A549 (cell line): ENCODE data around the gene CPS1. TPM values are rescaled to one million over a fixed set of nuclear protein-coding genes. Genes with fewer than 3 reads are reported as not detected.

ENCODE experiments used
- ATAC-seq, 2 experiments: fragments of 200-7000 bp in 1 of 2; fragments of >200 bp in 1 of 2; cut with Nextera tagmentation in 1 of 2; cut with Tn5 transposase in 1 of 2; 3 replicates each; pipeline versions ENCODE4 v1.8.0 to v1.9.1; 2018 to 2020; ENCODE audit warnings: mild to moderate bottlenecking in 1 of 2, moderate library complexity in 1 of 2
- CTCF ChIA-PET: fragments of 300-600 bp; sonication (Branson Sonifier 250); formaldehyde crosslinking; extraction: SDS; loops from one replicate; lab custom pipeline; 2021; ENCODE audit warnings: antibody characterized with exemption, inconsistent platforms; lab: Yijun Ruan, JAX
- POLR2A ChIA-PET: fragments of 350-600 bp; formaldehyde crosslinking; extraction: SDS; loops from one replicate; lab custom pipeline; 2021; ENCODE audit warnings: antibody characterized with exemption, inconsistent platforms; lab: Yijun Ruan, JAX
- DNase-seq, 2 experiments: peaks; one replicate each; pipeline versions ENCODE4 v3.0.0 to v3.0.0-alpha.2; 2011 to 2016; ENCODE audit warnings: low read depth in 1 of 2, low spot score in 1 of 2
- FAIRE-seq: peaks from 2 replicates; lab custom pipeline; 2011; peaks lifted over from hg19 to GRCh38; lab: Jason Lieb, UNC
- H3K27ac ChIP-seq, 2 experiments: fragments of >200 bp; sonication (Bioruptor Twin); formaldehyde crosslinking; 3 replicates each; pipeline ENCODE4 v1.5.1; 2016 to 2017
- H3K4me1 ChIP-seq: fragments of >200 bp; sonication (Bioruptor Twin); formaldehyde crosslinking; 3 replicates; pipeline ENCODE4 v1.6.1; 2016
- H3K4me2 ChIP-seq: fragments of >200 bp; sonication (Bioruptor Twin); formaldehyde crosslinking; 3 replicates; pipeline ENCODE4 v1.6.1; 2016
- H3K4me3 ChIP-seq: fragments of >200 bp; sonication (Bioruptor Twin); formaldehyde crosslinking; 3 replicates; pipeline ENCODE4 v1.5.1; 2016
- H3K9me3 ChIP-seq: fragments of >200 bp; sonication (Bioruptor Twin); formaldehyde crosslinking; 3 replicates; pipeline ENCODE4 v1.6.1; 2016
- ATOH8 ChIP-seq: fragments of 250-450 bp; sonication (Bioruptor Pico); IDR thresholded peaks from 2 replicates; pipeline ENCODE4 v1.5.0; 2020; ENCODE audit warnings: low read depth, mild to moderate bottlenecking, moderate library complexity
- BHLHE40 ChIP-seq: IDR thresholded peaks from 2 replicates; pipeline ENCODE4 v1.6.1; 2012; ENCODE audit warnings: low read depth, low read length, inconsistent platforms
- CBX8 ChIP-seq: fragments of 200-600 bp; sonication (generic); IDR thresholded peaks from 2 replicates; pipeline ENCODE4 v1.6.1; 2016
- CHD4 ChIP-seq: fragments of 200-600 bp; sonication (generic); IDR thresholded peaks from 2 replicates; pipeline ENCODE4 v1.6.1; 2016; ENCODE audit warnings: antibody characterized with exemption, mild to moderate bottlenecking, borderline replicate concordance
- CTCF ChIP-seq: fragments of >200 bp; sonication (Bioruptor Twin); formaldehyde crosslinking; IDR thresholded peaks from 3 replicates; pipeline ENCODE4 v1.5.1; 2016
- E2F6 ChIP-seq: IDR thresholded peaks from 2 replicates; pipeline ENCODE4 v1.6.1; 2012; ENCODE audit warnings: low read depth, borderline replicate concordance
- EHMT2 ChIP-seq: fragments of 200-600 bp; sonication (generic); IDR thresholded peaks from 2 replicates; pipeline ENCODE4 v1.6.1; 2016; ENCODE audit warnings: antibody characterized with exemption, low read depth, mild to moderate bottlenecking, moderate library complexity
- EP300 ChIP-seq, 2 experiments: fragments of >200 bp; sonication (Bioruptor Twin); formaldehyde crosslinking; IDR thresholded peaks; 2 replicates in 1 of 2; 3 replicates in 1 of 2; pipeline ENCODE4 v1.6.1; 2016 to 2017
- ESRRA ChIP-seq: fragments of 150-350 bp; IDR thresholded peaks from 2 replicates; pipeline ENCODE4 v1.6.1; 2014; ENCODE audit warnings: mild to moderate bottlenecking, low read length, borderline replicate concordance
- FOSB ChIP-seq: fragments of 250-450 bp; sonication (Bioruptor Pico); IDR thresholded peaks from 2 replicates; pipeline ENCODE4 v1.5.0; 2020; ENCODE audit warnings: mild to moderate bottlenecking, moderate library complexity
- FOSL2 ChIP-seq, 2 experiments: fragments of 450-650 bp in 1 of 2; fragments of >200 bp in 1 of 2; sonication (Bioruptor Twin) in 1 of 2; formaldehyde crosslinking; IDR thresholded peaks; 2 replicates each; pipeline versions ENCODE4 v1.5.0 to v1.6.1; 2016 to 2020; ENCODE audit warnings: mild to moderate bottlenecking in 1 of 2, moderate library complexity in 1 of 2
- FOXS1 ChIP-seq: fragments of 250-450 bp; sonication (Bioruptor Pico); IDR thresholded peaks from 2 replicates; pipeline ENCODE4 v1.5.0; 2020; ENCODE audit warnings: mild to moderate bottlenecking, moderate library complexity
- HMGXB4 ChIP-seq: fragments of 250-450 bp; sonication (Bioruptor Pico); IDR thresholded peaks from 2 replicates; pipeline ENCODE4 v1.5.0; 2021; ENCODE audit warnings: mild to moderate bottlenecking, moderate library complexity, borderline replicate concordance
- HOXA7 ChIP-seq: fragments of 250-450 bp; sonication (Bioruptor Pico); IDR thresholded peaks from 2 replicates; pipeline ENCODE4 v1.5.0; 2020; ENCODE audit warnings: mild to moderate bottlenecking, moderate library complexity
- NR3C1 ChIP-seq: fragments of >200 bp; sonication (Bioruptor Twin); formaldehyde crosslinking; IDR thresholded peaks from 3 replicates; pipeline ENCODE4 v1.6.1; 2017
- PBX3 ChIP-seq: IDR thresholded peaks from 2 replicates; pipeline ENCODE4 v1.6.1; 2012
- PHF8 ChIP-seq: fragments of 200-600 bp; sonication (generic); IDR thresholded peaks from 2 replicates; pipeline ENCODE4 v1.6.1; 2016; ENCODE audit warnings: low read depth, mild to moderate bottlenecking, antibody characterized with exemption, moderate library complexity, borderline replicate concordance
- RCOR1 ChIP-seq: fragments of 150-350 bp; IDR thresholded peaks from 2 replicates; pipeline ENCODE4 v1.6.1; 2014; ENCODE audit warnings: antibody characterized with exemption, low read length, low read depth
- RFX5 ChIP-seq: fragments of 450-650 bp; IDR thresholded peaks from 2 replicates; pipeline ENCODE4 v1.7.1; 2014; ENCODE audit warnings: antibody characterized with exemption, mild to moderate bottlenecking, moderate library complexity
- SMC3 ChIP-seq: fragments of >200 bp; sonication (Bioruptor Twin); formaldehyde crosslinking; IDR thresholded peaks from 3 replicates; pipeline ENCODE4 v1.6.1; 2018; ENCODE audit warnings: inconsistent platforms
- ZNF302 ChIP-seq: fragments of 250-450 bp; sonication (Bioruptor Pico); IDR thresholded peaks from 2 replicates; pipeline ENCODE4 v1.9.0; 2021; ENCODE audit warnings: inconsistent platforms, mild to moderate bottlenecking, moderate library complexity
- ZSCAN20 ChIP-seq: fragments of 250-450 bp; sonication (Bioruptor Pico); IDR thresholded peaks from 2 replicates; pipeline ENCODE4 v1.8.0; 2022; ENCODE audit warnings: mild to moderate bottlenecking, moderate library complexity
- WGBS: methylation state at CpG from one replicate; pipeline ENCODE4 v1.1.6; 2017; ENCODE audit errors: missing lambda C conversion rate; 5-methylcytosine and 5-hydroxymethylcytosine counted together
- polyA plus RNA-seq, 4 experiments: library from polyadenylated mRNA; depleted of rRNA in 3 of 4; stranded (reverse); fragments of >200 nt; fragmentation: RNase III in 1 of 4; extraction: RNeasy Plus Mini Kit Qiagen cat#74134 plus additional on column Dnase treatment in 1 of 4; gene quantifications; 2 replicates in 3 of 4; 3 replicates in 1 of 4; pipeline ENCODE4 v1.2.3, GENCODE V29; 2011 to 2017
- TF ChIP-seq, protein P1 (sequence below): fragments of 150-350 bp; IDR thresholded peaks from 2 replicates; pipeline ENCODE4 v1.6.1; 2014; ENCODE audit warnings: low read depth, mild to moderate bottlenecking, low read length
- TF ChIP-seq, protein P2 (sequence below): IDR thresholded peaks from 2 replicates; pipeline ENCODE4 v1.6.1; 2012
- TF ChIP-seq, protein P3 (sequence below): fragments of >200 bp; sonication (Bioruptor Twin); formaldehyde crosslinking; IDR thresholded peaks from 2 replicates; pipeline ENCODE4 v1.6.1; 2016

The CPS1 gene
- polyA plus RNA-seq, 2 of the 4 experiments (the other 2 are of a cell fraction): 16.1 to 61.3 TPM

- ATAC-seq: no peak
- TF ChIP-seq ATOH8 (CRISPR knock-in tag) (no peak), EP300 (IDR thresholded peaks at IDR 0.05) (no peak), ESRRA (no peak), CBX8 (no peak), HOXA7 (CRISPR knock-in tag) (no peak), FOSB (CRISPR knock-in tag) (no peak), ZSCAN20 (CRISPR knock-in tag) (no peak)
- TF ChIP-seq, protein P1, sequence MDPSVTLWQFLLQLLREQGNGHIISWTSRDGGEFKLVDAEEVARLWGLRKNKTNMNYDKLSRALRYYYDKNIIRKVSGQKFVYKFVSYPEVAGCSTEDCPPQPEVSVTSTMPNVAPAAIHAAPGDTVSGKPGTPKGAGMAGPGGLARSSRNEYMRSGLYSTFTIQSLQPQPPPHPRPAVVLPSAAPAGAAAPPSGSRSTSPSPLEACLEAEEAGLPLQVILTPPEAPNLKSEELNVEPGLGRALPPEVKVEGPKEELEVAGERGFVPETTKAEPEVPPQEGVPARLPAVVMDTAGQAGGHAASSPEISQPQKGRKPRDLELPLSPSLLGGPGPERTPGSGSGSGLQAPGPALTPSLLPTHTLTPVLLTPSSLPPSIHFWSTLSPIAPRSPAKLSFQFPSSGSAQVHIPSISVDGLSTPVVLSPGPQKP: no peak
- TF ChIP-seq, protein P2, sequence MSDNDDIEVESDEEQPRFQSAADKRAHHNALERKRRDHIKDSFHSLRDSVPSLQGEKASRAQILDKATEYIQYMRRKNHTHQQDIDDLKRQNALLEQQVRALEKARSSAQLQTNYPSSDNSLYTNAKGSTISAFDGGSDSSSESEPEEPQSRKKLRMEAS: no peak
- Histone ChIP-seq H3K27ac (no peak overlapping the region), H3K4me2 (no peak overlapping the region), H3K4me1 (no peaks in the 10 kb centered on the region), H3K9me3 (no peaks in the 10 kb centered on the region), H3K4me3 (no peak overlapping the region)
- ChIA-PET CTCF (interaction anchor here (1.7 kb wide), 1 partner anchor 27 kb away, joined by 3 read pairs; no protein-coding TSS in a partner anchor), POLR2A (no interaction called here)
- WGBS: 26% methylated on average over 5 of the region's 5 CpGs
- DNase-seq: no peak
- no peak for FAIRE-seq
Observed at GRCh38 chr2:210715560-210716082, 159.2 kb downstream of the CPS1 start.

DNA sequence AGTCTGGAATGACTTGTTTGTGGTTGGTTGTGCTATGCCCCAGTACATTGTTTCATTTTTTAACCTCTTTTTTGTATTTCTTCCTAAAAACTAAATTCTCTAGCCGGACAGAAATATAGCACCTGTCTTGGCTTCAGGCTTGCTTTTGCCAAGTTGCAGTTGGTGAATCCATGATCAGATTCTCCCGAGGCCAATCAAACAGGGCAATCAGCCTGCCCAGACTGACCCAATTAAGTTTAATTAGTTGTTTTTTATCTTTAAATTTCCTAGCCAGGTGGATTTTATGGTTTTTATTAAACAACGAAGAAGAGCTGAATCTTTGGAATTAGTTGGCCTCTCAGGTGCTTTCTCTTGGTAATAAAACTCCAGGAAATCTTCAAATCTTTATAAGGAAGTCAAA, 162.1 kb downstream of the CPS1 start:
- ChIA-PET POLR2A (no interaction called here), CTCF (no interaction called here)
- no peaks in the 10 kb centered on the region for H3K9me3 ChIP-seq
- no peaks in the 10 kb centered on the region for H3K4me1 ChIP-seq
- H3K27ac ChIP-seq: no peak overlapping the region
- 10% methylated on average over 3 of the region's 3 CpGs for WGBS
- DNase-seq (no peak), FAIRE-seq (no peak), ATAC-seq (no peak)
- H3K4me3 ChIP-seq: no peak overlapping the region
- TF ChIP-seq SMC3: no peak
- TF ChIP-seq NR3C1: no peak
- TF ChIP-seq PBX3: no peak
- TF ChIP-seq, protein P3, sequence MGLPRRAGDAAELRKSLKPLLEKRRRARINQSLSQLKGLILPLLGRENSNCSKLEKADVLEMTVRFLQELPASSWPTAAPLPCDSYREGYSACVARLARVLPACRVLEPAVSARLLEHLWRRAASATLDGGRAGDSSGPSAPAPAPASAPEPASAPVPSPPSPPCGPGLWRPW: no peak
- TF ChIP-seq CHD4: no peak
- no peak for TF ChIP-seq CTCF
- no peak for TF ChIP-seq BHLHE40
- no peak for TF ChIP-seq ZNF302 (CRISPR knock-in tag)
- TF ChIP-seq, protein P2: no peak
- TF ChIP-seq HMGXB4 (CRISPR knock-in tag): no peak
- TF ChIP-seq ATOH8 (CRISPR knock-in tag): no peak
- no peak for TF ChIP-seq PHF8
- TF ChIP-seq EHMT2: no peak
- no peak for TF ChIP-seq RFX5
- TF ChIP-seq E2F6: no peak
- no peak for TF ChIP-seq RCOR1
- TF ChIP-seq FOXS1: no peak
- TF ChIP-seq FOSL2 (IDR thresholded peaks at IDR 0.05): no peak
- no peak for TF ChIP-seq FOSL2 (CRISPR knock-in tag; IDR thresholded peaks at IDR 0.05)
- H3K4me2 ChIP-seq: no peak overlapping the region
